GM23338 (cell line): ENCODE data around the gene EPAS1. TPM values are rescaled to one million over a fixed set of nuclear protein-coding genes. Genes with fewer than 3 reads are reported as not detected.

Experiments
- ATAC-seq: fragments of 200-7000 bp; cut with Tn5 transposase; 3 replicates; pipeline ENCODE4 v1.9.1; 2020
- DNase-seq: peaks from one replicate; pipeline ENCODE4 v3.0.0-alpha.2; 2015; ENCODE audit warnings: low spot score
- H2AFZ ChIP-seq: fragments of 200-600 bp; sonication (generic); 2 replicates; pipeline ENCODE4 v1.8.0; 2016; ENCODE audit warnings: antibody characterized with exemption, mild to moderate bottlenecking, moderate library complexity
- H3F3A ChIP-seq: fragments of 200-600 bp; sonication (generic); replicated peaks from 2 replicates; pipeline ENCODE4 v1.8.0; 2017; ENCODE audit warnings: antibody characterized with exemption, mixed run types, low read depth
- H3K27ac ChIP-seq: fragments of 200-600 bp; sonication (generic); 2 replicates; pipeline ENCODE4 v1.6.1; 2016; ENCODE audit warnings: low read depth
- H3K27me3 ChIP-seq: fragments of 200-600 bp; sonication (generic); 2 replicates; pipeline ENCODE4 v1.8.0; 2016; ENCODE audit warnings: mild to moderate bottlenecking, mixed run types, moderate library complexity; ENCODE audit not compliant: insufficient read depth
- H3K36me3 ChIP-seq: fragments of 200-600 bp; sonication (generic); 2 replicates; pipeline ENCODE4 v1.8.0; 2016; ENCODE audit warnings: mild to moderate bottlenecking; ENCODE audit not compliant: insufficient read depth
- H3K4me1 ChIP-seq: fragments of 200-600 bp; sonication (generic); 2 replicates; pipeline ENCODE4 v1.8.0; 2016; ENCODE audit warnings: mild to moderate bottlenecking, moderate library complexity; ENCODE audit not compliant: insufficient read depth
- H3K4me2 ChIP-seq: fragments of 200-600 bp; sonication (generic); 2 replicates; pipeline ENCODE4 v1.7.1; 2017; ENCODE audit warnings: mixed run types
- H3K4me3 ChIP-seq: fragments of 200-600 bp; sonication (generic); 2 replicates; pipeline ENCODE4 v1.6.1; 2016; ENCODE audit warnings: mixed run types
- H3K79me2 ChIP-seq: fragments of 200-600 bp; sonication (generic); replicated peaks from 2 replicates; pipeline ENCODE4 v1.8.0; 2017; ENCODE audit warnings: mild to moderate bottlenecking; ENCODE audit not compliant: insufficient read depth
- H3K9me2 ChIP-seq: fragments of 200-600 bp; sonication (generic); 2 replicates; pipeline ENCODE4 v1.8.0; 2017; ENCODE audit not compliant: insufficient read depth
- H4K20me1 ChIP-seq: fragments of 200-600 bp; sonication (generic); replicated peaks from 2 replicates; pipeline ENCODE4 v1.8.0; 2017; ENCODE audit warnings: mild to moderate bottlenecking; ENCODE audit not compliant: insufficient read depth
- H3K27ac Mint-ChIP-seq: 2 replicates; pipeline ENCODE4 v1.8.0; 2020; ENCODE audit warnings: inconsistent platforms, mild to moderate bottlenecking, moderate library complexity, mixed read lengths
- H3K27me3 Mint-ChIP-seq: 3 replicates; pipeline ENCODE4 v1.8.0; 2022; ENCODE audit warnings: low read depth, mild to moderate bottlenecking, moderate library complexity, mixed read lengths, inconsistent platforms; ENCODE audit not compliant: insufficient read depth, poor library complexity
- H3K36me3 Mint-ChIP-seq: 3 replicates; pipeline ENCODE4 v1.8.0; 2021; ENCODE audit warnings: low read depth, mild to moderate bottlenecking, inconsistent platforms, moderate library complexity, mixed read lengths
- H3K4me1 Mint-ChIP-seq: 3 replicates; pipeline ENCODE4 v1.8.0; 2020; ENCODE audit warnings: mild to moderate bottlenecking, inconsistent platforms, mixed read lengths
- H3K4me3 Mint-ChIP-seq: 3 replicates; pipeline ENCODE4 v1.8.0; 2021; ENCODE audit warnings: moderate library complexity, mild to moderate bottlenecking, inconsistent platforms, mixed read lengths
- H3K9me3 Mint-ChIP-seq: 3 replicates; pipeline ENCODE4 v1.8.0; 2020; ENCODE audit warnings: moderate library complexity, mild to moderate bottlenecking, inconsistent platforms, mixed read lengths
- EZH2 ChIP-seq: fragments of 200-600 bp; sonication (generic); IDR thresholded peaks from one replicate; pipeline ENCODE4 v1.8.0; 2017; ENCODE audit warnings: antibody characterized with exemption, mild to moderate bottlenecking, low read depth; ENCODE audit not compliant: unreplicated experiment
- NANOG ChIP-seq: IDR thresholded peaks from 2 replicates; pipeline ENCODE4 v1.6.1; 2016; ENCODE audit warnings: antibody characterized with exemption, borderline replicate concordance
- ZNF114 ChIP-seq: fragments of 250-450 bp; sonication (Bioruptor Pico); IDR thresholded peaks from 2 replicates; pipeline ENCODE4 v1.5.0; 2020; ENCODE audit warnings: mild to moderate bottlenecking, moderate library complexity
- polyA plus RNA-seq: library from polyadenylated mRNA; unstranded; fragments of >200 nt; fragmentation: Nextera tagmentation; extraction: Ambion mirVana; gene quantifications from 2 replicates; pipeline ENCODE4 v1.2.1, GENCODE V29; 2016
- total RNA-seq: library from RNA; depleted of rRNA; stranded (reverse); fragments of >200 nt; shearing (Covaris generic); gene quantifications from 2 replicates; pipeline ENCODE4 v1.2.3, GENCODE V29; 2014
- TF ChIP-seq, protein P1 (sequence below): fragments of 250-450 bp; sonication (Bioruptor Pico); IDR thresholded peaks from 2 replicates; pipeline ENCODE4 v1.5.0; 2020; ENCODE audit warnings: mild to moderate bottlenecking, moderate library complexity

Gene EPAS1
- total and polyA plus RNA-seq, 2 experiments from 2014 or later, result 0.68 to 5.4 TPM

DNA sequence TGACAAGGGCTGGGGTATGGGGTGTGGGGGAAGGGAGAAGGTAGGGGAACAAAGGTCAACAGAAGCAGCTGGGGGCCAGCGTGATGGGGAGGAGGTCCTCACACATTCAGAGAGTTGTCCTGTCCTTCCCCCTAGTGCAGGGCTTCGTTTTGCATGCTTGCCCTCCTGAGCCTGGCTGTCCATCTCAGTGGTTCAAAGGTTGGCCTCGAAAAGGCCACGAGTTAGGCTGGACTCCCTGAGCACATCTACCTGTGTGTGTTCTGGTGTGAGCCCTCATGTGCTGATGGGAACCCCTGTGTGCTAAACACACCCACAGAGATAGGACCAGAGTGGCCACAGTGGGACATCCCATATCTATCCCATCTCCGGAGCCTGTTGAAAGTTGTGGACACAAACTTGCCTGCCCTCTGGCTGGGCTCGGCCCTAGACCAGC is 51.9 kb downstream of the EPAS1 start:
- Histone ChIP-seq H4K20me1 (no peaks in the 10 kb centered on the region), H3K9me2 (no peaks in the 10 kb centered on the region), H3K79me2 (no peaks in the 10 kb centered on the region), H3K27me3 (no peaks in the 10 kb centered on the region), H3F3A (no peaks in the 10 kb centered on the region), H3K4me3 (no peak overlapping the region), H3K27ac (no peak overlapping the region), H3K4me1 (no peaks in the 10 kb centered on the region; the same call in 1 of the 2 replicates), H3K36me3 (no peaks in the 10 kb centered on the region), H2AFZ (no peak overlapping the region), H3K4me2 (no peak overlapping the region)
- Mint-ChIP-seq H3K4me3 (no peak overlapping the region), H3K9me3 (no peaks in the 10 kb centered on the region), H3K27me3 (peaks cover 1% of the 10 kb centered on the region), H3K36me3 (no peaks in the 10 kb centered on the region), H3K4me1 (peaks cover 24% of the 10 kb centered on the region), H3K27ac (no peak overlapping the region)
- DNase-seq, result no peak
- TF ChIP-seq, protein P1, sequence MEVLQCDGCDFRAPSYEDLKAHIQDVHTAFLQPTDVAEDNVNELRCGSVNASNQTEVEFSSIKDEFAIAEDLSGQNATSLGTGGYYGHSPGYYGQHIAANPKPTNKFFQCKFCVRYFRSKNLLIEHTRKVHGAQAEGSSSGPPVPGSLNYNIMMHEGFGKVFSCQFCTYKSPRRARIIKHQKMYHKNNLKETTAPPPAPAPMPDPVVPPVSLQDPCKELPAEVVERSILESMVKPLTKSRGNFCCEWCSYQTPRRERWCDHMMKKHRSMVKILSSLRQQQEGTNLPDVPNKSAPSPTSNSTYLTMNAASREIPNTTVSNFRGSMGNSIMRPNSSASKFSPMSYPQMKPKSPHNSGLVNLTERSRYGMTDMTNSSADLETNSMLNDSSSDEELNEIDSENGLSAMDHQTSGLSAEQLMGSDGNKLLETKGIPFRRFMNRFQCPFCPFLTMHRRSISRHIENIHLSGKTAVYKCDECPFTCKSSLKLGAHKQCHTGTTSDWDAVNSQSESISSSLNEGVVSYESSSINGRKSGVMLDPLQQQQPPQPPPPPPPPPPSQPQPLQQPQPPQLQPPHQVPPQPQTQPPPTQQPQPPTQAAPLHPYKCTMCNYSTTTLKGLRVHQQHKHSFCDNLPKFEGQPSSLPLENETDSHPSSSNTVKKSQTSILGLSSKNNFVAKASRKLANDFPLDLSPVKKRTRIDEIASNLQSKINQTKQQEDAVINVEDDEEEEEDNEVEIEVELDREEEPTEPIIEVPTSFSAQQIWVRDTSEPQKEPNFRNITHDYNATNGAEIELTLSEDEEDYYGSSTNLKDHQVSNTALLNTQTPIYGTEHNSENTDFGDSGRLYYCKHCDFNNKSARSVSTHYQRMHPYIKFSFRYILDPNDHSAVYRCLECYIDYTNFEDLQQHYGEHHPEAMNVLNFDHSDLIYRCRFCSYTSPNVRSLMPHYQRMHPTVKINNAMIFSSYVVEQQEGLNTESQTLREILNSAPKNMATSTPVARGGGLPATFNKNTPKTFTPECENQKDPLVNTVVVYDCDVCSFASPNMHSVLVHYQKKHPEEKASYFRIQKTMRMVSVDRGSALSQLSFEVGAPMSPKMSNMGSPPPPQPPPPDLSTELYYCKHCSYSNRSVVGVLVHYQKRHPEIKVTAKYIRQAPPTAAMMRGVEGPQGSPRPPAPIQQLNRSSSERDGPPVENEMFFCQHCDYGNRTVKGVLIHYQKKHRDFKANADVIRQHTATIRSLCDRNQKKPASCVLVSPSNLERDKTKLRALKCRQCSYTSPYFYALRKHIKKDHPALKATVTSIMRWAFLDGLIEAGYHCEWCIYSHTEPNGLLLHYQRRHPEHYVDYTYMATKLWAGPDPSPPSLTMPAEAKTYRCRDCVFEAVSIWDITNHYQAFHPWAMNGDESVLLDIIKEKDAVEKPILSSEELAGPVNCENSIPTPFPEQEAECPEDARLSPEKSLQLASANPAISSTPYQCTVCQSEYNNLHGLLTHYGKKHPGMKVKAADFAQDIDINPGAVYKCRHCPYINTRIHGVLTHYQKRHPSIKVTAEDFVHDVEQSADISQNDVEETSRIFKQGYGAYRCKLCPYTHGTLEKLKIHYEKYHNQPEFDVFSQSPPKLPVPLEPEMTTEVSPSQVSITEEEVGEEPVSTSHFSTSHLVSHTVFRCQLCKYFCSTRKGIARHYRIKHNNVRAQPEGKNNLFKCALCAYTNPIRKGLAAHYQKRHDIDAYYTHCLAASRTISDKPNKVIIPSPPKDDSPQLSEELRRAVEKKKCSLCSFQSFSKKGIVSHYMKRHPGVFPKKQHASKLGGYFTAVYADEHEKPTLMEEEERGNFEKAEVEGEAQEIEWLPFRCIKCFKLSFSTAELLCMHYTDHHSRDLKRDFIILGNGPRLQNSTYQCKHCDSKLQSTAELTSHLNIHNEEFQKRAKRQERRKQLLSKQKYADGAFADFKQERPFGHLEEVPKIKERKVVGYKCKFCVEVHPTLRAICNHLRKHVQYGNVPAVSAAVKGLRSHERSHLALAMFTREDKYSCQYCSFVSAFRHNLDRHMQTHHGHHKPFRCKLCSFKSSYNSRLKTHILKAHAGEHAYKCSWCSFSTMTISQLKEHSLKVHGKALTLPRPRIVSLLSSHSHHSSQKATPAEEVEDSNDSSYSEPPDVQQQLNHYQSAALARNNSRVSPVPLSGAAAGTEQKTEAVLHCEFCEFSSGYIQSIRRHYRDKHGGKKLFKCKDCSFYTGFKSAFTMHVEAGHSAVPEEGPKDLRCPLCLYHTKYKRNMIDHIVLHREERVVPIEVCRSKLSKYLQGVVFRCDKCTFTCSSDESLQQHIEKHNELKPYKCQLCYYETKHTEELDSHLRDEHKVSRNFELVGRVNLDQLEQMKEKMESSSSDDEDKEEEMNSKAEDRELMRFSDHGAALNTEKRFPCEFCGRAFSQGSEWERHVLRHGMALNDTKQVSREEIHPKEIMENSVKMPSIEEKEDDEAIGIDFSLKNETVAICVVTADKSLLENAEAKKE (CRISPR knock-in tag), result no peak
- ATAC-seq, result 0 out of 3 replicates have a peak, but pooled peaks have one; percentile 26

DNA sequence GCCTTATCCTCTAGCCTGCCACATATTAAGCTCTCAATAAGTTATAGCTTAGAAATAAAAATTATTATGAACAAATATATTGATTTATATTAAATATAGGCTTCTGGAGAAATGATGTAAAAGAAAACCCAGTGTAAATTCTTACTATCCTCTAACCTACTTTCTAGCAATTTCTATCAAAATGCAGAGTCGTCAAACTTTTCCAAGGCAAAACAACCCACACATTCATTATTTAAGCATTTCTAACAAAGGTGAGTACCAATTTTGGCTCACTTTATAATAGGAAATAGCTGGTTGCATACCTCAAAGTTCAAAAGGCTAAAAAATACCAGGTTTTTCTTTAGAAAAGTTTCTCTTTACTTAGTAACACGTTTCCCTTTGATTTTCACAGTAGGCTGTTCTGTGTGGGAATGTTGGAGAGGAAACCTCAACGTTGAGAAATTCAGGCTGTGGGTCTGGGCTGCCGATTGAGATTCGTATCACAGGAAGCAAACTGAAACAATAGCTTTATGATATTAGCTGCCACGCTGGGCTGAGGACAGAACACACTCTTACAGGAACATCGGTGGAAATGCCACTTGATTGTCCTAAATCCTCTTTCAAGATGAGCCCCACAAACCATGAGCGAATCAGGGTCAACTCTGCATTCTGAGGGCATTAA is 53.0 kb downstream of the EPAS1 start:
- H3K36me3 Mint-ChIP-seq, result no peaks in the 10 kb centered on the region
- Histone ChIP-seq H3K36me3 (no peaks in the 10 kb centered on the region), H3K79me2 (no peaks in the 10 kb centered on the region), H4K20me1 (no peaks in the 10 kb centered on the region), H3K4me2 (no peak overlapping the region), H3K27ac (no peak overlapping the region), H3K4me1 (no peaks in the 10 kb centered on the region; the same call in 1 of the 2 replicates), H3K9me2 (no peaks in the 10 kb centered on the region), H3K4me3 (no peak overlapping the region), H3K27me3 (no peaks in the 10 kb centered on the region), H2AFZ (no peak overlapping the region), H3F3A (no peaks in the 10 kb centered on the region)
- H3K4me1 Mint-ChIP-seq, result peaks cover 22% of the 10 kb centered on the region
- no peak for ATAC-seq
- H3K27me3 Mint-ChIP-seq, result peaks cover 1% of the 10 kb centered on the region
- H3K4me3 Mint-ChIP-seq, result no peak overlapping the region
- DNase-seq, result no peak
- no peaks in the 10 kb centered on the region for H3K9me3 Mint-ChIP-seq
- H3K27ac Mint-ChIP-seq, result no peak overlapping the region
- TF ChIP-seq ZNF114 (CRISPR knock-in tag) (no peak), NANOG (no peak), EZH2 (no peak)
- TF ChIP-seq, protein P1 (CRISPR knock-in tag), result no peak
